ENCODE results near the gene CST4. TPM values are rescaled to one million over a fixed set of nuclear protein-coding genes. Genes with fewer than 3 reads are reported as not detected.

CST4 gene
- total and polyA plus RNA-seq, 10 of the 15 experiments (the other 5 are each of a cell fraction or from before 2014, with no cell fraction given), result not detected

DNA sequence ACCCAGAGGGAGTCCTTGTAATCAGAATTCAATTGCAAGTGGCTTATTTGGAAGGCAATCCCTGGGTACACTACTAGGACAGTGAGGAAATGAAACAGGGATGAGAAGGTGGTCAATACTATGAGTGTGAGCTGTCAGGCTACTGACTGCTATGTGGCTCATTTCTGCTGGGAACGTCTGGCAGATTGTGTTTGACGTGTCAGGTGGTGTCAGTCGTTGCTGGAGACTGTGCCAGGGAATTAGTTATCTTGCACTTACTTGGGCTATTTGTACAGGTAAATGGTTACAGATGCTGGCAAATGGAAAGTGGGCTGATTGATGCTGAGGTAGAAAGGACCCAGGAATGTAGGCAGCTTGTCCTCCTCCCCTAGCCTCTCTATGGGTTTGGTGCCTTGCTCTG is 17.4 kb downstream of the CST4 start (continued):
- TF ChIP-seq ETV6 (conservative IDR thresholded peaks at IDR 0.05 in 1 of 2, IDR thresholded peaks at IDR 0.05 in 1 of 2; ENCODE audit: borderline replicate concordance in 1 of 2, low read depth in 1 of 2), result no peak
- TF ChIP-seq EP300 (IDR thresholded peaks at IDR 0.05; ENCODE audit: borderline replicate concordance in 1 of 2, control insufficient read depth in 1 of 2, low read depth in 2 of 2, low read length in 2 of 2), result no peak
- no peak for TF ChIP-seq LARP7 (IDR thresholded peaks at IDR 0.05)
- no peak for TF ChIP-seq STAT3 (IDR thresholded peaks at IDR 0.05; ENCODE audit: low read depth, low read length)
- no peak for TF ChIP-seq CBX3 (IDR thresholded peaks at IDR 0.05; ENCODE audit: borderline replicate concordance, low read depth)
- TF ChIP-seq IKZF2 (IDR thresholded peaks at IDR 0.05), result no peak
- TF ChIP-seq CHD1 (IDR thresholded peaks at IDR 0.05; ENCODE audit: low read depth, low read length), result no peak
- no peak for TF ChIP-seq POLR2AphosphoS2 (IDR thresholded peaks at IDR 0.05; ENCODE audit: low read depth, low read length)

DNA sequence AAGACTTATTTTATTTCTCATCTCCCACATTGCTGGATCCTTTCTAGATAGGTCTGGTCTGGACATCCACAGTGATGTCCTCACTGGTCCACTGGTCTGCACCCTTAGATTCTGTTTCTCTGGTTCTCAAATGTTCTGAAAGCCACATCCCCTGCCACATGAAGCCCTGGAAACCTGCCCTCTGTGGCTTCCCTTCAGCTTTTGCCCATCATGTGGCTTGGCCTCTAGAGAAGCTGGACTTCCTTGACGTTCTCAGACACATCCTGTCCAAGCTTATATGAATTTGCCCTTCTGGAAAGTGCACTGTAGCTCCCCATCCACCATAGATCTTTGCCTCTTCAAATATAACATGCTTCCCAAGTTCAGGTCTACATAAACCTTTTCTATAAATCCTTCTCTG is 18.5 kb downstream of the CST4 start:
- CTCF ChIA-PET, result interaction anchor here (0.7 to 0.9 kb wide), 2 partner anchors 8 to 22 kb away, joined by 3 read pairs; no protein-coding TSS in a partner anchor
- SMC1A ChIA-PET (ENCODE audit: uncharacterized antibody, unreplicated experiment), result interaction anchor here (1.6 kb wide), 1 partner anchor 8 kb away, joined by 5 read pairs; no protein-coding TSS in a partner anchor

More for the DNA sequence above, 18.5 kb downstream of the CST4 start:
- no peaks in the 10 kb centered on the region for H3K27me3 ChIP-seq (replicated peaks in 1 of 2; ENCODE audit: control insufficient read depth in 2 of 2, insufficient read depth in 2 of 2, low read length in 1 of 2)
- TF ChIP-seq, protein P1, sequence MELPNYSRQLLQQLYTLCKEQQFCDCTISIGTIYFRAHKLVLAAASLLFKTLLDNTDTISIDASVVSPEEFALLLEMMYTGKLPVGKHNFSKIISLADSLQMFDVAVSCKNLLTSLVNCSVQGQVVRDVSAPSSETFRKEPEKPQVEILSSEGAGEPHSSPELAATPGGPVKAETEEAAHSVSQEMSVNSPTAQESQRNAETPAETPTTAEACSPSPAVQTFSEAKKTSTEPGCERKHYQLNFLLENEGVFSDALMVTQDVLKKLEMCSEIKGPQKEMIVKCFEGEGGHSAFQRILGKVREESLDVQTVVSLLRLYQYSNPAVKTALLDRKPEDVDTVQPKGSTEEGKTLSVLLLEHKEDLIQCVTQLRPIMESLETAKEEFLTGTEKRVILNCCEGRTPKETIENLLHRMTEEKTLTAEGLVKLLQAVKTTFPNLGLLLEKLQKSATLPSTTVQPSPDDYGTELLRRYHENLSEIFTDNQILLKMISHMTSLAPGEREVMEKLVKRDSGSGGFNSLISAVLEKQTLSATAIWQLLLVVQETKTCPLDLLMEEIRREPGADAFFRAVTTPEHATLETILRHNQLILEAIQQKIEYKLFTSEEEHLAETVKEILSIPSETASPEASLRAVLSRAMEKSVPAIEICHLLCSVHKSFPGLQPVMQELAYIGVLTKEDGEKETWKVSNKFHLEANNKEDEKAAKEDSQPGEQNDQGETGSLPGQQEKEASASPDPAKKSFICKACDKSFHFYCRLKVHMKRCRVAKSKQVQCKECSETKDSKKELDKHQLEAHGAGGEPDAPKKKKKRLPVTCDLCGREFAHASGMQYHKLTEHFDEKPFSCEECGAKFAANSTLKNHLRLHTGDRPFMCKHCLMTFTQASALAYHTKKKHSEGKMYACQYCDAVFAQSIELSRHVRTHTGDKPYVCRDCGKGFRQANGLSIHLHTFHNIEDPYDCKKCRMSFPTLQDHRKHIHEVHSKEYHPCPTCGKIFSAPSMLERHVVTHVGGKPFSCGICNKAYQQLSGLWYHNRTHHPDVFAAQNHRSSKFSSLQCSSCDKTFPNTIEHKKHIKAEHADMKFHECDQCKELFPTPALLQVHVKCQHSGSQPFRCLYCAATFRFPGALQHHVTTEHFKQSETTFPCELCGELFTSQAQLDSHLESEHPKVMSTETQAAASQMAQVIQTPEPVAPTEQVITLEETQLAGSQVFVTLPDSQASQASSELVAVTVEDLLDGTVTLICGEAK (IDR thresholded peaks at IDR 0.05; ENCODE audit: borderline replicate concordance), result no peak
- TF ChIP-seq BHLHE40 (IDR thresholded peaks at IDR 0.05; ENCODE audit: borderline replicate concordance in 1 of 2, low read depth in 2 of 2, low read length in 1 of 2) (no peak), SKIL (IDR thresholded peaks at IDR 0.05; ENCODE audit: low read depth, poor library complexity, severe bottlenecking) (no peak), KDM1A (IDR thresholded peaks at IDR 0.05; ENCODE audit: borderline replicate concordance) (no peak), NFIC (IDR thresholded peaks at IDR 0.05; ENCODE audit: low read depth, low read length) (no peak)
- H3K9ac ChIP-seq (ENCODE audit: control insufficient read depth, insufficient read depth, low read length), result no peak overlapping the region
- no peak for DNase-seq (ENCODE audit: low read depth, low spot score)
- no peaks in the 10 kb centered on the region for H3K9me3 ChIP-seq (replicated peaks; ENCODE audit: control insufficient read depth, insufficient read depth, low read length)
- no peak overlapping the region for H2AFZ ChIP-seq (ENCODE audit: control insufficient read depth, low read depth, low read length)
- BruUV-seq (replicated peaks), result no TSS peak
- H3K27ac ChIP-seq (ENCODE audit: control insufficient read depth, insufficient read depth), result no peak overlapping the region
- in situ Hi-C loops (cut with MboI) (no loop called here), intact Hi-C loops (cut with micrococcal nuclease; ENCODE audit: unreplicated experiment) (no loop called here)
- no peaks in the 10 kb centered on the region for H3K36me3 ChIP-seq (ENCODE audit: control insufficient read depth in 2 of 2, insufficient read depth in 2 of 2, low read length in 1 of 2)
- ChIA-PET RAD21 (ENCODE audit: unreplicated experiment) (no interaction called here), POLR2A (no interaction called here)
- no peaks in the 10 kb centered on the region for H3K79me2 ChIP-seq (ENCODE audit: control insufficient read depth, insufficient read depth, low read length)
- H4K20me1 ChIP-seq (ENCODE audit: control insufficient read depth, insufficient read depth), result no peaks in the 10 kb centered on the region
- no peak for FAIRE-seq
- WGBS (ENCODE audit: insufficient coverage, insufficient replicate concordance, low lambda C conversion rate, missing lambda C conversion rate), result 0% methylated on average over 1 of the region's 1 CpG
- no peak for ATAC-seq
- no peaks in the 10 kb centered on the region for H3K4me1 ChIP-seq (ENCODE audit: control insufficient read depth, insufficient read depth, low read length)
- H3K4me2 ChIP-seq (ENCODE audit: control insufficient read depth, insufficient read depth), result no peak overlapping the region
- H3K4me3 ChIP-seq, result no peak overlapping the region

Data from GM12878 (cell line).